HFFc6 (cell line): ENCODE results near the gene KLF11. TPM values are rescaled to one million over a fixed set of nuclear protein-coding genes. Genes with fewer than 3 reads are reported as not detected.
"Not testable (repeated sequence)": the region's sequence is repeated elsewhere in the genome, so short reads cannot be mapped to it uniquely, and the experiment has no call there.

Experiments
- DNase-seq: peaks from one replicate; pipeline ENCODE4 v3.0.0-alpha.2; 2018
- H3K27ac Mint-ChIP-seq: 2 replicates; pipeline ENCODE4 v1.8.0; 2020; ENCODE audit warnings: mild to moderate bottlenecking, mixed read lengths
- H3K27me3 Mint-ChIP-seq: 2 replicates; pipeline ENCODE4 v1.8.0; 2021; ENCODE audit warnings: mild to moderate bottlenecking, moderate library complexity, mixed read lengths; ENCODE audit not compliant: insufficient read depth
- H3K36me3 Mint-ChIP-seq: 2 replicates; pipeline ENCODE4 v1.8.0; 2021; ENCODE audit warnings: low read depth, mixed read lengths
- H3K4me1 Mint-ChIP-seq: 2 replicates; pipeline ENCODE4 v1.8.0; 2020; ENCODE audit warnings: low read depth, mixed read lengths
- H3K4me3 Mint-ChIP-seq: 2 replicates; pipeline ENCODE4 v1.8.0; 2020; ENCODE audit warnings: mild to moderate bottlenecking, moderate library complexity, mixed read lengths
- H3K9me3 Mint-ChIP-seq: 2 replicates; pipeline ENCODE4 v1.8.0; 2020; ENCODE audit warnings: mild to moderate bottlenecking, mixed read lengths
- CTCF ChIP-seq: fragments of 200-600 bp; sonication (generic); IDR thresholded peaks from 2 replicates; pipeline ENCODE4 v1.5.0; 2021; ENCODE audit warnings: antibody characterized with exemption, mild to moderate bottlenecking
- total RNA-seq, 6 experiments: library from RNA; stranded (reverse); fragmentation: NEBNext Ultra II Directional; extraction: Animal tissue kit (Norgen Biotek cat#: 25700); gene quantifications; 2 replicates in 1 of 6; 3 replicates in 5 of 6; pipeline ENCODE4 v1.2.3, GENCODE V29; 2021

Gene KLF11
- total RNA-seq, 6 experiments from 2014 or later = 2.8 to 3.9 (median 3.6) TPM

- Mint-ChIP-seq H3K27ac (no peak overlapping the region), H3K27me3 (peaks cover 6% of the 10 kb centered on the region), H3K36me3 (no peaks in the 10 kb centered on the region), H3K9me3 (no peaks in the 10 kb centered on the region), H3K4me3 (no peak overlapping the region), H3K4me1 (no peaks in the 10 kb centered on the region)
- DNase-seq = no peak
- no peak for TF ChIP-seq CTCF
Measured at GRCh38 chr2:10030311-10030736, 13.0 kb upstream of the KLF11 start.

- not testable (repeated sequence) for H3K4me1 Mint-ChIP-seq, H3K36me3 Mint-ChIP-seq, H3K4me3 Mint-ChIP-seq, H3K9me3 Mint-ChIP-seq, DNase-seq, H3K27ac Mint-ChIP-seq
- H3K27me3 Mint-ChIP-seq = peaks cover 10% of the 10 kb centered on the region
Measured at GRCh38 chr2:10030798-10031197, 12.6 kb upstream of the KLF11 start.

- DNase-seq = no peak
- TF ChIP-seq CTCF = no peak
- Mint-ChIP-seq H3K4me3 (no peak overlapping the region), H3K4me1 (no peaks in the 10 kb centered on the region; the same call in 1 of the 2 replicates), H3K27me3 (peaks cover 10% of the 10 kb centered on the region), H3K9me3 (no peaks in the 10 kb centered on the region), H3K27ac (no peak overlapping the region), H3K36me3 (no peaks in the 10 kb centered on the region)
Measured at GRCh38 chr2:10031886-10032745, 11.2 kb upstream of the KLF11 start.

- Mint-ChIP-seq H3K27ac (no peak overlapping the region), H3K4me1 (peaks cover 5% of the 10 kb centered on the region), H3K4me3 (no peak overlapping the region), H3K36me3 (no peaks in the 10 kb centered on the region), H3K9me3 (no peaks in the 10 kb centered on the region), H3K27me3 (peaks cover 10% of the 10 kb centered on the region)
- no peak for TF ChIP-seq CTCF
- DNase-seq = no peak
Measured at GRCh38 chr2:10032746-10033105, 10.6 kb upstream of the KLF11 start.

GRCh38 chr2:10033251-10034006, 9.9 kb upstream of the KLF11 start:
- TF ChIP-seq CTCF = no peak
- DNase-seq = no peak
- no peaks in the 10 kb centered on the region for H3K36me3 Mint-ChIP-seq
- H3K4me1 Mint-ChIP-seq = peaks cover 8% of the 10 kb centered on the region
- H3K9me3 Mint-ChIP-seq = no peaks in the 10 kb centered on the region
- peaks cover 10% of the 10 kb centered on the region for H3K27me3 Mint-ChIP-seq
- no peak overlapping the region for H3K4me3 Mint-ChIP-seq
- no peak overlapping the region for H3K27ac Mint-ChIP-seq
